ENCODE results near the gene PITX3.
A peak's percentile ranks its signal among the peaks of the same experiment; 100 is the strongest.
"Not testable (repeated sequence)": the region's sequence is repeated elsewhere in the genome, so short reads cannot be mapped to it uniquely, and the experiment has no call there.

PITX3 gene

DNA sequence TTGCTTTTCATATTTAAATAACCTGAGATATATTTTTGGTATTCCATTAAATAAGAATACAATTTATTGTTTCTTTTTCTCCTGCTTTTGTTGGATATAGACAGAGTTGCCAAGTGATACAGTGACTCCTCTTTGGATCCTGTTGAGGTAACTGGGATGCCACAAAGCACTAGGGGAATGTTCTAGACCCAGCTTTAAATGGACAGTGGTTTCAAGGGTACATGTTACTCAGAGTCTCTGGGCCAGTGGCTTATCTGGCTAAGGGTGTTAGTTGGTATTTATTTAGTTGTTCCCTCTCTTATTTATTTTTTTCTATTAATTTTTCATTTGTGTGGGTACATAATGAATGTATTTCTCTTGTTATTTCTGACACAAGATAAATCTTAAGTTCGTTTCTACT, 13.1 kb upstream of the PITX3 start:
- DNase-seq: no peak

DNA sequence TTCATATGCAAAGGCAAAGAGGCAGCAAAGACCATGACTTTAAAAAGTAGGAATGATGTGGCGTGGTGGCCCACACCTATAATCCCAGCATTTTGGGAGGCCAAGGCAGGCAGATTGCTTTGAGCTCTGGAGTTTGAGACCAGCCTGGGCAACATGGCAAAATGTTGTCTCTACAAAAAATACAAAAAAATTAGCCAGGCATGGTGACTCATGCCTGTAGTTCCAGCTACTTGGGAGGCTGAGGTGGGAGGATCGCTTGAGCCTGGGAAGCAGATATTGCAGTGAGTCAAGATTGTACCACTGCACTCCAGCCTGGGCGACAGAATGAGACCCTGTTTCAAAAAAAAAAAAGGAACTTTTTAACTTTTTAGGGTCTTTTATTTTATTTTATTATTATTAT, 11.2 kb upstream of the PITX3 start:
- DNase-seq: not testable (repeated sequence)

DNA sequence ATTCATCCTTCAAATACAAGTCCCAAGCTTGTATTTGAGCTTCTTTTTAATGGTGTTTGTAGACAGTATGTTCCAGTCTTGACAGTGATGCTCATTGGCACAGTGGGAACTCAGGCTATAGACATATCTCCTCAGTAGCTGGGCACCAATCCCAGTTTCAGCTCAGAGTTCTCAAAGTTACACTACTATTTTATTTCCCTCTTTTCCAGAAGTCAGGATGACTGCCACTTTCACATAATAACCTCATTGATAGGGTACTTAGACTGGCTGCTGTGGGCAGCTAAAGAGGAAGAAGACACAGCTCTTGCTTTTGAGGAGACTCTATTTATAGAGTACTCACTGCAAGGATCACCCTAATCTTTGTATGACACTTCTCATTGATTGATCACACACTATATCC, 6.4 kb upstream of the PITX3 start:
- DNase-seq: no peak

DNA sequence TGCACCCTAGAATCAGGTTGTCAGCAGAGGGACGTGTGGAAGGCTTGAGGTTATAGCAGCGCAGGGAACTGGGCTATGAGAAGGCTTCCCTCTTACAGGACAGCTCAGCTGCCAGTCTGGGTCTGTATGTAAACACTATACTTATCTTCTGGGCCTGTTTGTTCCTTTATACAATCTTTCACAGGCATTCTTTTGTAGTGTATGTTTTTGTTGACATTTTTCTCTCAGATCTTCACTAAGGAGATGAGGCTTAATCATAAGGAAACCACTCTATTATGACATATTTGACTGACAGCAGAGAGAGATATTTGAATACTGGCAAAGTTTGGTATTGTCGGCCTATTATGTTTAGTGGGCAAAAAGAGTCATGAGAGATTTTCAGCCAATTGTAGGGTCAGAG, 4.9 kb upstream of the PITX3 start:
- no peak for DNase-seq

DNA sequence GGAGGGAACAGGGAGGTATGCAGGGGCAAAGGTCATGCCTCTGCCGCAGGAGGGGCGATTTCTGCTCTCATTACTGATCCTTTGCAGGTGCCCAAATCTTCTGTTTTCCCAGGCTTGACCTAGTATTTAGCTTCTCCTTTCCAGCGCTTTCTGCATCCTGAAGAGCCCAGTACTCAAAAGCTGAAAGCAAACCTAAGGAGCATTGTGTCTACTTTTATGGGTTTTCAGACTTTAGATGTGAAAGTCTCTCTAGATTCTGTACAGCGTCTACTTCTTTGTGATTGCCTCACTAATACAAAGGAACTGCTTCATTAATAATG, 4.6 kb upstream of the PITX3 start:
- no peak for DNase-seq

DNA sequence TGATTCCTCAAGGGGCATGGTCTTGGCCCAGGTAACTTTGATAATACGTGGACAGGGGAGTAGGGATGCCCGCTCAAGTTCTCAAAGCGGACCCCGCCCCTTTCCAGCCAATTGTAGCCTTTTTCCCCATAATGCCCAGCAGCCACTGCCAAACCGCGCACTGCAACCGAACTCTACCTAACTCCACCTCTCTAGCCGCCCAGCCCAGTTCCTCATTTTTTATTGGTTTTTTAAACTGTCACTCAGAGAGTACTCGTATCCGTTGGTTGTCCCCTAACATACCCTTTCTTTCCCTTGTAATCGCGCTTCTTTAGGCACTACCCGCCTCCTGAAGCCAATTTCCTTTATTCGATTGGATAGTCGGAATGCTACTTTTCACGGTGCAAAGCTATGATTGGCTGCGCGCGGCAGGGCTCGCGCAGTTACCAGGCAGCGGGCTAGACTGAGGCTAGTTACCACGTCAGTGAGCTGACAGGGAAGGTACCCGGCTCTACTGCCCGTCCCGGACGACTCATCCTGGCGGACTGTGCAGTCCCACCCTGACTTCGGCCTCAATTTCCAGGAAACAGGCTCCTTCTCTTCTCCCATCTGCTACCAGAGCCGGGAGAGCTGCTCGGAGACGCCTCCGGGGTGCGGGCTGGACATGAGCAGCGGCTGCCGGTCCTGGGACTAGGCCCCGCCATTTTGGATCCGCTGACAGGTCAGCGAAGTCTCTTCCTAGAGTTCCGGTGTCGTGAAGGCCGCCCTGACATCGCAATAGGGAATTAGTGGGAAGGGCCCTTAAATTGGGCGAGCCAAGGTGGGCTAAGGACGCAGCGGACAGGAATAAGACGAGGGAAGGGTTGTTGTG, 4.0 kb upstream of the PITX3 start, which contains the start of gene GBF1:
Gene GBF1, plus strand, starts transcription at position 451 of the 850 bp plus-strand sequence. CDS start 13,407 bp downstream, outside the sequence.
- DNase-seq: peak; percentile 96

DNA sequence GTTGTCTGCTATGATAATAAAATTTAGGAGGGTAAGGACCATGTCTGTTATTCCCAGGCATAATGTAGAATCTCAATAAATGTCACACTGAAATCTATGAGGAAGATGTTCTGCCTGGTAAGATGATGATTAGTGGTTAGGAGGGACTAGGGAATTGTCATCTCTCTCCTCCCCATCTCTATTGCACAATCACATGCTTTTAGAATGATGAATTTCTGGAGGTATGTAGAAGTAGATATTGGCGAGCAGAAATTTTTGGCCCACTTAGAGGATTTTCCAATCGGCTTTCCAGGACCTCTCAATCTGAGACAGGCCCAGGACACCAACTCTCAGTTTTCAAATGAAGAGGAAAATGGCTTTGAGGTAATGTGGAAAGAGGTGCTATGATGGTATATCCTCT, 2.0 kb upstream of the PITX3 start:
- no peak for DNase-seq

DNA sequence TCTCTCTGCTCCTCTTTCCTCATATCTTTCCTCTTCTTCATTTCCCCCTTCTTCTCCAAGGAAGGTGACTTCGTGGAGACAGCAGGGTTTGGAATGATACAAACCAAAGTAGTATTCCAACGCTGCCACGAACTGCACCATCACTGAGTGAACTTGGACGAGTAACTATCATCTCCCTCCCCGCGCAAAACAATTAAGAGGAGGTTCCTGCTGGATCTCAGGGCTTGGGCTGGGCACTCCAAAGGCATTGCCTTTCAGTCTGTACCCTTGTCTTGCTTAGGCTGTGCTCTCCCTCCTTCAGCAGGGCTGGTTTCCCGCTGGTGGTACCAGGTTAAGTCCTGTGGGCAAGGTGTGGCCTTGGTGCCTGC, 790 bp upstream of the PITX3 start:
- DNase-seq: no peak

DNA sequence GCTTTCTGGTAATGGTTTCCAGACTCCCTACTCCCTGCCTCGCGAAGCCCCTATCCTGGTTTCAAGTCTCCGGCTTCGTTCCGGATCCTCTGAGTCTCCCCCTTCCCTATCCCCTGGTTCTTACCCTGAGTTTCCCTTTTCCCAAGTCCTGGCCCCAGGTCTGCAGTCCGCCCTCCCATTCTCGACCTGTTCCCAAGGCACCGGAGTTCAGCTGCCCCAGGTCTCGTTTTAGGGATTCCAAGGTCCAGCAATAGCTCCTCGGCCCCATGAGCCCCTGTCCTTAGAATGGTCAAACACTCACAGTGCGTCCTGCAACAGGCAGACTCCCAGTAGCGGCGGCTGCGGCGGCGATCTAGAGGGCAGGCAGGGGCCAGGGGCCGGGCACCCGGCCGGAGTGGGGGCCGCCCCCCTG, 274 bp downstream of the PITX3 start:
- DNase-seq: no peak

DNA sequence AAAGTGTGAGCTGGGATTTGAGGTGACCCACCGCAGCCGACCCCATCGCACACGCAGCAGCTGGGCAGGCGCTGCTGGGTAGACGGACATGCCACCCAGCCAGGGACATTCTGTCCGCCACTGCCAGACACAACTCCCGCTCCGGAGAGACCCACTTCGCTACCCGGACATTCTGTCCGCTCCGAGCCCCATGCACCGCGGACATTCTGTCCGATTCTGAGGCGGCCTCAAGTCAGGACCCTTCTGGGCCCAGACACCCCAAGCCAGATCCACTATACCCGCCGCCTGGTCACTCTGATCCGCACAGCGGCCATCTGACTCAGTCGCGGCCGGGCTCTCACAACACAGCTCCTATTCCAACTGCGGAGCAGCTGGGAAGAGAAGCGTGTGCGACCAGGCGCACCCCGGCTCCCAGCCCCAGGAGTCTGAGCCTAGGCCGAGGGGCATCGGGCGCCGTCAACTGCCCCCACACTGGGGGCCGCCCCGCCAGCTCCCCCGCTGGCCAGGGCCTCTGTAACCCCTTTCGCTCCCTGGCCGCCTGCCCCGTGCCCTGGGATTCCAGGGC, 763 bp downstream of the PITX3 start:
- DNase-seq: no peak

DNA sequence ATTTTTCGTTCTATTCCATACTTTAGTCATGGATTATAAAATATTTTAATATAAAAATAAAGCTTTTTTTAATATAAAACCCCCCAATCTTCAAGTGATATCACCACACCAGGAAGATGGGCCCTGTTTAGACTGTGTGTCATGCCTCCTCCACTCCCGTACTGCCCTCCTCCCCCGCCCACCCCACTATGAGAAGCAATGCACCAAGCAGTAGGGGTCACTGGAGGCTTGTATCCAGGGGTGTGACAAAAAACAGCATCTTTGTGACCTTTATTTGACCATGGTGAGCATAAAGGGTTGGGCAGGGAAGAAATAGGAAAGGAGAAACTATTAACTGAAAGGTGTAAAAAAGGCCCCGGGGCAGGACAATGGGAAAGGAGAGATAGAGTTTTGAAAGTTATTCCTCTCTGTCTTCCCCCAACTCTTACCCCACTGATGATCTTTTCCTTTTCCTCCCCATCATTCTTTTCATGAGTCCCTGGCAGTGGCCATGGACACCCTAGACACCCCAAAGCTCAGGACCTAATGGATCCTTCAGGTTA, 3.5 kb downstream of the PITX3 start:
- no peak for DNase-seq

DNA sequence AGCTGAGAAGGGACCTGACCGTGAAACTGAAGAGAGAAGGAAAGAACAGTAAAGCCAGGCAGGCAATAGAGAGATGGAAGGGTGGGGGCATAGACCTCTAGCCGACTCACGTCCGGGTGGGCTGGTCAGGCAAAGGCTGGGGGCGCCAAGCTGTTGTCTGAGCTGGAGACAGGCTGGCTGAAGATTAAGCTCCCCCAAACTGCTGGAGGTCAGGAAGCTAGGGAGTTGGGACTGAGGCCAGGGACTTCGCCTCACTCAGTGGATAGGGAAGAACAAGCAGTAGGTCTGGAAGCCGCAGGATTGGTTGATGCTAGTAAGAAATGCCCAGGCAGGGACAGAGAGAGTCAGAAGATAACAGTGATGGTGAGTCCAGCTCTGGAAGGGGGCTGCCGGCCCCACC, 5.3 kb downstream of the PITX3 start:
- DNase-seq: no peak

DNA sequence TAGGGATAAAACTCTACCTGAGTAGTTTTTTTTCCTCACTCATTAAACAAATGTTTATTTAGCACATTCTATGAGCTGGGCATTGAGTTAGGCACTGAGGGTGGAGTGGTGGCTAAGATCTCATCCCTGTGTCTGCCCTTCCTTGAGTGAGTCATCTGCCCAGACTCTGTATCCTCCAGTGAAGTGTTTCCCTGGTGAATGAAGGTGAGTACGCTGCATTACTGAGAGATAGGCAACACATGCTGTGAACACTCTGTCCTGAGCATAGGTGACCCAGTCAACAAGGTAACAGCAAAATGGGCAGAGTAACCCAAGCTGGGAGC, 5.8 kb downstream of the PITX3 start:
- no peak for DNase-seq

DNA sequence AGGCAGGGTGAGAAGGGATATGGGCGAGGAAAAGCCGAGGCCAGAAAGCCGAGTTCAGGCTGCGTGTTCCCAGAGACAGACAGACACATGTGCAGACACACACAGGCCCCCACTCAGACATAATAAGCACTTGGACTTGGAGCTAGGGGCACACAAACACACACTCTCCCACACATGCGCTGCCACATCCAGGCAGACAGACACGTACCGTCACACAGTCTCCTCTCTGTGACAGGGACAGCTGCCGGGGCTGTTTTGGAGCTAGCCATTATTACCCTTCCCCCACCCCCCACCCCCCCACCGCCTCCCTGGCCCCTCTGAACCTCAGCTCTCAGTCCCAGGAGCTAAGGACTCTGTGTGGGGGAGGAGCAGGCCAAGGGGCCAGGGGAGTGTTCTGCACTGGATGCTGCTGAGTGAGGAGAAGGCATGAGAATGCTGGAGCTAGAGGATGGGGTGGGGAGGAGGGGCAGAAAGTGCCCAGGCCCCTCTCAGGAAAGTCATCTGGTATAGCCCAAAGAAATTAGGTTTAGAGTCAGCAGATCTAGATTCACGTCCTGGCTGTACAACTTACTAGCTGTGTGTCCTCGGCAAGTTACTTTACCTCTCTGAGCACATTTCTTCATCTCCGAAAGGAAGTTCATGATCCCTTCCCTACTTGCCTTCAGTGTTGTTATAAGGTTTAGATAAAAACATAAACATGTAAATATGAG, 6.3 kb downstream of the PITX3 start:
- DNase-seq: peak; percentile 53

DNA sequence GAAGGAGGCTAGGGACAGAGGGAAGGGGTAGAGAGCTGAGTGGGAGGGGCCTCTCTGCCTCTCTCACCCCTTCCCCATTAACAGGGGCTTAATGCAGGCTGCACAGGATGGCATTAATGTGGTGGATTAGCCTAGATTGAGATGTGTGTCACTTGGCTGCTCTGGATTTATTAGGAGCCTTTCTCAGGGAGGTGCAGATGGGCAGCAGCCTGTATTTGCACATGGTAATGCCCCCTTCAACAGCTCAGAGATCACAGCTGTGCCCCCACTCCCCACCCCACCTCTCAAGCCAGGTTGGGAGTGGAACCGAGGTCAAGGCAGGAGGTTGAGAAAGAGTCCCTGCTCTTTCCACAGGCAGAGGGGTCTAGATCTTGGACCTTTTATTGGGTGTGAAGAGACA, 7.3 kb downstream of the PITX3 start:
- DNase-seq: no peak

DNA sequence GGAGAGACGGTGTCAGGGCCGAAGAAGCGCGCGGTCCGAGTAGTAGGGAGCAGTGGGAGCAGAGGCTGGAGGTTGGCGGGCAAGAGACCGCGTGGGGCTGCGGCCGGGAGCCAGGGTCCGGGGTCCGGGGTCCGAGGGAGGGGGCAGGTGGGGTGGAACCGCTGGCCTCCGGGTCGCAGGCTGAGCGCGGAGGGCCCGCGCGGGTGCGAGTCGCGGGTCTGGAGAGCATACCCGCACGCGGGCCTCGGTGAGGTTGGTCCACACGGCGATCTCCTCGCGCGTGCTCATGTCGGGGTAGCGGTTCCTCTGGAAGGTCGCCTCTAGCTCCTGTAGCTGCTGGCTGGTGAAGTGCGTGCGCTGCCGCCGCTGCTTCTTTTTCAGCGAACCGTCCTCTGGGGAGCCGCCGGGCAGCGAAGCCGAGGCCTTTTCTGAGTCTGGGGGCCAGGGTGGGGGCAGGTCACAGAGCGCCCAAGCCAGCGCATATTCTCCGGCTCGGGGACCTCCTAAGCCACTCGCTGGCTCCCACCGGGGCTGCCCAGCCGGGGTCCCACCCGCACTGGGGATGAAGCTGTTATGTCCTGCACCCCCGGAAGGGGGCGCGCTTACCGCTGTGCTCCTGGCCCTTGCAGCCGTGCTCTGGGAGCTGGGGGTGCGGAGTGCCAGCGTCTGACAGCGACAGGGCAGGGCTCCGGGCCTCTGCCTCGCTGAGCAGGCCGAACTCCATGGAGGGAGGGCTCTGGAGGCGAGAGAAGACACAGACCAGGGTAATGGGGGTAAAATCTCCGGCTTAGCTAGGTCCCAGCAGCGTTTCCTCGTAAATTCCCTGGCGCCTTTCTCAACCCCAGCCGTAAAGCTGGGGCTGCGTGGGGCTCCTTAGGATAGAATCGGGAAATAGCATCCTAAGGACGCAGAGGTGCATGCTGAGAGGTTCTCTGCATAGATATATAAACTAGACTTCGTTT, 9.7 kb downstream of the PITX3 start:
- no peak for DNase-seq

DNA sequence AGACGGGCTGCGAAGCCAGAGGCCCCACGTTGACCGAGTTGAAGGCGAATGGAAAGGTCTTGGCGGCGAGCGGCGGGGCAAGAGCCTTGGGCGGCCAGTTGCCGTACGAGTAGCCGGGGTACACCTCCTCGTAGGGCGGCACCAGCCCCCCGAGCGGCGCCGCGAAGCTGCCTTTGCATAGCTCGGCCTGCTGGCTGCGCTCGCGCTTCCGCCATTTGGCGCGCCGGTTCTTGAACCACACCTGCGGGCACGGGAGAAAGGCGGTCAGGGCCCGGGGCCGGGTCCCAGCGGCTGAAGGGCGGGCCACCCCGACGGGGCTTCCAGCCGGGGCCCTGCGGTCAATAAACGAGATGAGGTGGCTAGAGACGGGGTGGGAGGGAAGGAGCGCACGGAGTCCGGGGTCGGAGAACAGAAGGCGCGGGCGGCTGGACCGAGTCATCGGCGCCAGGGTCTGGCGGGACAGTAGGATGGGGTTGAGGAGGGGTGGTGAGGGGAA, 10.4 kb downstream of the PITX3 start:
- no peak for DNase-seq

DNA sequence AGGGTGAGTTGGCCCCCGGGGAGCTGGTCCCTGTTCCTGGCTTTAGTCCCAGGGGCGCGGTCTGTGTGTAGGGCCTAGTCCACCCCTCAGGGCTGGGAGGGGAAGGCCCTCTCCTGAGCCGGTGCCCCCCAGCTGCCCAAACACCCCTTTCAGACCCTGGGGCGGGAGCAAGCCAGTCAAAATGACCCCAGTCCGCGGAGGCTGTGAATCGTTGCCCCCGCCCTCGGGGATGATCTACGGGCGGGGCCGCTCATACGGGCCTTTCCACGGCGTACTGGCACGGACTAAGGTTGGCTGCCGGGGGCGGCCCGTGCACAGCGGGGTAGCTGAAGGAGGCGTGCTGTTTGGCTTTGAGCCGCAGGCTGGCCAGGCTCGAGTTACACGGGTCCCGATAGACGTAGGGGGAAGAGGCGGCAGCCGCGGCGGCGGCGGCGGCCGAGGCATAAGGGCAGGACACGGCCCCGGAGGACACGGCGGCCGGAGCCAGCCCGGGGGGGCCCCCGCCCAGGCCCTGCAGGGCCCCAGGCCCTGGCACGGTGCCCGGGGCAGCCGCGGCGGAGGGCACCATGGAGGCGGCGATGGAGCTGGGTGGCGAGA, 10.9 kb downstream of the PITX3 start:
- DNase-seq: peak; percentile 82

DNA sequence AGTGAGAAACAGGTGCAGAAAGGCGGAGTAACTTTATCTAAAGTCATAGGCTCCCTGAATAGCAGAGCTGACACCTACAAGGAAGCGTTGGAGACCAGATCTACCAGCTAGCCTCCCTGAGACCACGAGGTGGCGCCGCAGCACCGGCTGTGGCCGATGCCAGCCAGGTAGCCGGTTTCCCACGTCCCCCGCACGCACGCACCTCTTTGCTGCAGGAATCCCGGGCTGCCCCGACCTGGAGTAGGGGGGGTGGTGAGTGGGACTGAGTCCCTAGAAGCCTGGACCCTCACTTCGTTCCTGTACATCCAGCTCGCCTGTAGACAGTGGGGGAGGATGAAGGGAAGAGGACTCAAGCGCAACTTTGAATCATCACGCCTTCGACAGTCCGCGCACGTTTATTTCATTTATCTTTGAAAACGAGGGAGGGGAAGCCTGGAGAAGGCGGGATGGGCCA, 11.5 kb downstream of the PITX3 start:
- DNase-seq: peak; percentile 88

DNA sequence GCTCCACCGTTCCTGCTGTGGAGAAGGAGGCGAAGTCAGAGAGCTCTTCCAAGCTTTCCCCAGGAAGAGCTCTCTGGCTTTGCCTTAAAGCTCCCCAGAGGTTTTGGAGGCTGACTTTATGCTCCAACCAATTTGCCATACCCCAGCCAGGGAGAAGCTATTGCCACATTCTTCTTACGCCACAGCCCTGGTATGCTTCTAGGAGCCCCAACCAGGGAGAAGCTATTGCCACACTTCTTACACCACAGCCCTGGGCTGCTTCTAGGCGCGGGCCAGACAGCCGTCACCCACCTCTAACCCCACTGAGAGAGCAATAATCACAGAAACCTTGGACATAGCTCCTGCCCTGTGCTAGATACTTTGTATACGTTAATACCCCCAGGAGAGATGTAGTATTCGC, 14.3 kb downstream of the PITX3 start:
- no peak for DNase-seq

DNA sequence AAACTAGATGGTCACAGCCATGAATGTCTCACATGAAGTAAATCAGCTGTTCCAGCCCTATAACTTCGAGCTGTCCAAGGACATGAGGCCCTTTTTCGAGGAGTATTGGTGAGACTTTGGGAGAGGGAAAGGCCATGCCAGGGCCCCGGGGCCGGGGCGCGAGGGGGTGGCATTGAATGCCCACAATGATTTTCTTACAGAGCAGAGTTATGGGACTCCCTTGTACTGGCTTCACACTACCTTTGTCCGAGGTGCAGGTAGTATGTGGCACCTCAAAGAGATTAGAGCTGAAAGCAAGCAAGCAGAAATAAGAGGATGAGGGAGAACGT, 14.8 kb downstream of the PITX3 start:
- DNase-seq: no peak
